COR-L47 (cell line): ENCODE data around the gene SELENOP.
"Not testable (repeated sequence)": the region's sequence is repeated elsewhere in the genome, so short reads cannot be mapped to it uniquely, and the experiment has no call there.

ENCODE experiments used
- DNase-seq: peaks from one replicate; lab custom pipeline; 2025; lab: John Stamatoyannopoulos, UW

The SELENOP gene

DNA sequence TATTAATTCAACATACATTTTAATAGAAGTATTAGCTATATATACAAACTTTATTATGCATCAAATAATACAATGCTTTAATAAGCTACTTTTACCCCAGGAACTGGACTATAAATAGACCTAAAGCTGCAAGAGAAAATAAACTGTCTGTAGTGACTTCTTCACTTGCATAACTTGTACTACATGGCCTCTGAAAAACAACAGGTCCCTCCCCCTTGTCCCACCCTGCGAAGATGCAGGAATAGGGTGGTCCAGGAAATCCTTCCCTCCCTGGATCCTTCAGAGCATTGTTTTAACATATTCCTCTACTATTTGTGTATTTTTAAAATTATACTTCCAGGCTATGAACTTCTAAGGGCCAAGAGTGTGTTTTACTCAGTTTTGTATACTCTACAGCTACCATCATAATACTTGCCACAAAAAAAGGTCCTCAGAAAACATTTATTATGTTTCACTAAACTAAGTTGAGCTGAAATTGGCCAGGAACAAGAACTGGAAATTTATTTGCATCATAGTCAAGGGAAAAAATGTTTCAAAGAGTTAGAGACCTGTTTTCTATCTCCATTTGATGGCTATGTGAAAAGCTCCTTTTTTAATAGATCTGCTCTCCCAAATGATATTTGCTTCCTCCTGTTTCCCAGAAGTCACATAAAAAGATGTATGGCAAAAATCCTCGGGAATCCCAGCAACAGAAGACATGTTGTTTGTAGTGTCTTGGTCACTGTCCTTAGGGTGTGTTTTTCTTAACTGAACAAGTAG is 15.2 kb upstream of the SELENOP start:
- DNase-seq, result no peak

DNA sequence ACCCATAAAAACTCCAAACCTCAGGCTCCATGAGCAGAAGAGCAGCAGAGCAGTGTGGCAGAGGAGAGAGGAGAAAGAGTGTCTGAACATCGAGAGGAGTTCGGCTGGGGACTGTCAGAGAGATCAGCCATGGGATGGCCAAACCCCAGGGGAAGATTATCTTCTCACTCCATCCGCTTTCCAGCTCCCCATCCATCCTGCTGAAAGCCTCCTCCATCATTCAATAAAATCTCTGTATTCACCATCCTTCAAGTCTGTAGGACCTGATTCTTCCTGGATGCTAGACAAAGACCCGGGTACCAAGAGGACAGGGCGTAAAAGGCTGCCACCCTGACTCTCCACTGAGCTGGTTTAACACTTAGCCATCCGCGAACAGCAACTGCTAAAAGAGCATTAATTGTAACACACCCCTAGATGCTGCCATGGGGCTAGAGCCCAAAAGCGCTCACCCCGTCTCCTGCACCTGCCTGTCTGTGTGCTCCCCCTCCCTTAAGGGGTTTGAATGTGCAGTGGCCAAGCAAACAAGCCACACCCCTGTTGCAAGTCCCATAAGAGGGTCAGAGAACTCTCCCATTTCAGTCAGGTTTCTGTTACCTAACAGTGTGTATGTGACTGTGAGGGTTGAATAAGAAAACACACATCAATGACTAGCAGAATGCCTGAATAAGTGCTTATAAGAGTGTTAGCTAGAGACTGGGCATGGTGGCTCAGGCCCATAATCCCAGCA is 13.9 kb upstream of the SELENOP start:
- DNase-seq, result no peak

DNA sequence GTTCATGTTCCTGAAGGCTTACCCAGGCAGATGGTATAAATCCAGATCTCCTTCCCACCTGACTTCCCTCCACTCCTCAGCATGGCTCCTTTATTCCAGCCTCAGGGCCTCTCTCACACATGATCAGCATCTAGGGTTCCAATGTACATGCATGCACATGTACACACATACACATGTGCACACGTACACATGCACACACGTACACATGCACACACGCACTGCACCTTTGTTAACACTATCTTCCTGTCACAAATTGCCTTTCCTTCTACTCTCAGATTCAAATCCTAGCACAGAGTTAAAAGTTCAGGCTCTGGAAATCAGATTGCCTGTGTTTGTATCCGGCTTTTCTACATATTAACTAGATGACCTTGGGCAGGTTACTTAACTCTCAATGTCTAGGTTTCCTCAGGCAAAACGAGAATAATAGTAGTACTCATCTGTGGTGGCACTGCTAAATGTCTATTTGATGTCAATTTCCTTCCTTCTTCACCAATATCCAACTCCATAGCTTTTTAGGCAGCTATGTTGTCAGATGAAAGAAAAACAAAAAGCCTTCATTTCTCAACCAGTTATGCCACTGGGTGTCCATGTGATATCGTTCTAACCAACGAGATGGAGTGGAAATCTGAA is 12.8 kb upstream of the SELENOP start:
- no peak for DNase-seq

DNA sequence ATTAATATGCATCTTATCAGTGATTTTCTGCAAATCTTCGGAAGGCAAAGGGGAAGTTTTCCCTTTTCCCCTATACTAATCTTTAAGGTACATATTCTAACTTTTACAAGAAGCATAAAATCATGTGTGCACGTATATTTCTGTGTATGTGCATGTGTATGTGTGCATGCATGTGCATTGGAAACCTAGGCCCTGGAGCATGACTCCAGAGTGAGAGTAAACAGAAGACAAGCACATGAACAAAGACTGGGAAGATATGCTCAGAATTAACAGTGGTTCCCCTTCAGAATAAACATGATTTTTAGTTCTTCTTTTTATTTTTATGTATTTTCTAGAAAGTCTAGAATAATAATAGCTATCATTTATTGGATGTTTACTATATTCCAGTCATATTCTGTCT is 10.9 kb upstream of the SELENOP start:
- no peak for DNase-seq

DNA sequence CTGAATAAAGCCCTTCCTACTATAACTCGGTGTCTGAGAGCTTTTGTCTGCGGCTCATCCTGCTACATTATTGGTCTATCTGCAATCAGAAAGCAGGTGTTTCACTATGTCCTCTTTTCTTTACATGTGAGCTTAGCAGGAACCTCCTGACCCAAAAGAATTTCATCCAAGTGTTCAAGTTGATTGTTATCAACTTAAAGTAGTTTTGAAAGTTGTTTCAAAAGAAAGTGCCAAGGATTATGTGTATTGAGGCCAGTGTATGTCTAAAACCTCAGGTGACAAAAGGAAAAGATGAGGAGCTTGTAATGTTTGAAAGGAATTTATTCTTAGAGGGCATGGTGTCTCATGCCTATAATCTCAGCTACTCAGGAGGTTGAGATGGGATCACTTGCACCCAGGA is 8.1 kb upstream of the SELENOP start:
- no peak for DNase-seq

DNA sequence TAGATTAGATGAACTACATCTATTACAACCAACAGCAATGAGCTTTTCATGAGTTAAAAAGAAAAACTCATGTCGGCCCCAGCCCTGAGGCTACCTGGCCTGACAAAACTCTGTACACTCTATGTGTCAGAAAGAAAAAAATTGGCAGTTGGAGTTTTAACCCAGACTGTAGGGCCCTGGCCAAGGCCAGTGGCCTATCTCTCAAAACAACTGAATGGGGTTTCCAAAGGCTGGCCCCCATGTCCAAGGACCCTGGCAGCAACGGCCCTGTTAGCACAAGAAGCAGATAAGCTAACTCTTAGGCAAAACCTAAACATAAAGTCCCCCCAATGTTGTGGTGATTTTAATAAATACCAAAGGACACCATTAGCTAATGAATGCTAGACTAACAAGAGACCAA is 4.9 kb upstream of the SELENOP start:
- not testable (repeated sequence) for DNase-seq

DNA sequence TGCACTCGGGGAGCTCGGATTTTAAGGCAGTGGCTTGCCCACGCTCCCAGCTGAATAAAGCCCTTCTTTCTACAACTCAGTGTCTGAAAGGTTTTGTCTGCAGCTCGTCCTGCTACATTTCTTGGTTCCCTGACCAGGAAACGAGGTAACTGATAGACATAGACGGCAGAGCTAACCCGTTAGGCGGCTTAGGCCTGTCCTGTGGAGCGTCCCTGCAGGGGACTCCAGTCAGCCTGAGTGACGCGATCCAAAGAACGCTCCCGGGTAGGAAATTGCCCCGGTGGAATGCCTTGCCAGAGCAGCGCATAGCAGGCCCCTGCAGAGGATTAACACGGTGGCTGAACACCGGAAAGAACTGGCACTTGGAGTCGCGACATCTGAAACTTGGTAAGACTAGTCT is 1.8 kb upstream of the SELENOP start:
- DNase-seq, result no peak

DNA sequence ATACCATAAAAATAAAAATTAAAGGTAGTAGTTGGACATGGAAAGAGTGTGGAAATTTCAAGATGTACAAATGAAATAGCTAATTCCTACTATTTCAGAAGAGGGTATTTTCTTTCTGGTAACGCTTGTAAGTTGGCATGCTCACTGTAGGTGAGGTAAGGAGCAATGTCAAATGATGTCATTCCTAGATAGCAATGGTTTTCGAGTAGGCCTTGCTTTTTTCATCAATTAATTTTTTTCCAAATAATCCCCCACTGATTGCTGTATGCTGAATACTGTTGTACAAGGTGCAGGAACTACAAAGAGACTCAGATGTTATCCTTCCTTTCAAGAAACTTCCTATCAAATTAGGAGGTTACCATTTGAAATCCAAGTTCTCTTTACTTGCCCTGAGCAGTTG is 928 bp upstream of the SELENOP start:
- DNase-seq, result no peak

DNA sequence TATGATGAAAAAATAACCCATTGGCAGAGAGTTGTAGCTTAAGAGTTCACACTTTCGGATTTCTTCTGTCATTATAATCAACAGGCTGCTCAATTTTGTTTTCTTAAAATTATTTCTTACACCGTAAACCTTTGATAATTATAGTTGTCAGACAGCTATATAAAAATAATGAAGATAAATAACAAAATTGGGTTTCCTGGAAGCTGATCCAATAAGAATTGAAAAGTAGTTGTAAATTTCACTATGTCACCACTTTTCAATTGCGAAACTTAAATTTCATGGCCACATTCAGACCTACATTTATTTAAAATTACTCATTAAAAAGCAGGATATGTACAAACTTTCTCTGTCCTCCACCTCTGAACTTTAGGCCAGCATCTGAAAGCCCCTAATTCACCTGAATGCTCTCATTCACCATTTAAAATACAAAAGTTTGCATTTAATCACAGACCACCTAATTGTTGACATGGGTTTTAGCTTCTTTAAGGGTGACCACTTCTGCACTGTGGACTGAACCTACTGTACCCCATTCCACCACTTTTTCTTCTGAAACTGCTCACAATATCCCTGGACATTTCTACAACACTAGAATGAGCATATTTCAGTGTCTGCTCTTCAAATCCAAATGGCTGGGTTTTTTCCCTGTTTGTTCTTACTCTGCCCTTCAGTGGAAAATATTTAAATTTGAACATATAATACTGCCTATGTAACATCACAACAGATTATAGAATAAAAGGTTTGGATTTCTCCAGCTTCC is 680 bp downstream of the SELENOP start:
- DNase-seq, result no peak

DNA sequence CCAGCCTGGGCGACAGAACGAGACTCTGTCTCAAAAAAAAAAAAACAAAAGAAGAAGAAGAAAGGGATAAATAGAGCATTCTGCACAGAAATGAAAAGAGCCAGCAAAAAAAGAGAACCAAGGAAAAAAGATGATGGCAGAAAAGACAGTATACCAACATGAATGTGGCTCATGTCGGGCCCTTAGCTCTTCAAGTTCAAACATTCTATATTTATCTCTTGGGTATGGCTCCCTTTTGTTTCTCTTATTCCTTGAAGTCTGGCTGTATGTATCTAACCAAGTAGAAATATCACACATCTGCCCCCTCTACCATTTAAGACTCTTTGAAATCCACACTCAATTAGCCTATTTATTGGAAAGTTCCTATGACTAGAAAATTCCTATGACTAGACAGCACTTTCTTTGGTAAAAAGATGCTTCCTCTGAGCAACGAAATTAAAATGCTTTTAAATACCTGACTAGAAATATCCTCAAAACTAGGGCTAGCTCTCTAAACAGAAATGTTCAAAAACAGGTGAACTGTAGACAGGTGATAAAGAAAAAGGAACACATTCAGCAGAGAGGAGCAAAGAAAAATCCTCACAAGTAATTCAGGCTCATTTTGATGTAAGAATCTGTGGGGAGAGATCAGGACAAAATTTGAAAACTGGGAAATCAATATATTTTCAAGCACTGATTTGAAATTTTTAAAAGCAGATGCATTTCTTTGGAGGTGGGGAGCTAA is 2.6 kb downstream of the SELENOP start:
- DNase-seq, result no peak

DNA sequence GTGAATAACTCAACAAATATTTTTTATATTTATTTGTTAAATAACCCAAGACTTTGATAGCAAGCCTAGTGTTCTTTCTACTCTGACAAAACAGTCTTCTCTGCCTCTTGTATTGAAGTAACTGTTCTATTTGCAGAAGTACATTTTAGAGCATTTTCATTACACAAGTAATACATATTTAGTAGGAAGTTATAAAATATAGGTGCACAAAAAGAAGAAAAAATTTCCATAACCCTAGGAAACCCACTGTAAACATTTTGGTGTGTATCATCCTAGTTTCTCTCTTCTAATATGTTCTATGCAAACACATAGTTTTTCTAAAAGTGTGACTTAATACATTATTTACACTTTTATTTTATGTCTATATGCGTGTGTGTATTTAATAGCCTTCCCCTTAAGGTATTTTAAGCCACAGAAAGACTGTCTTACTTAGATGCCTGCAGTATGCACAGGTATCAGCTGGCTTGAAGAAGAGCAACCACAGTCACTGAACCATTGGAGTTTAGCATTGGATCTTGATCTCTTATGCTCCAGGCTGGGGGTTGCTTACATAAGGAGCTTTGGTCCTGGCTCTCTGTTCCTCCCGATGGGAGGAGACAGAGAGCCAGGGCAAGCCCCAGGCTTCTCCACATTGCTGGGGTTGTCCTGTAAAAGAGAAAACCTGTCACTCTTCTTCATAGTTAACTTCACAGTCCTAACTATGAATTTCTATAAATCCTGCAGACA is 3.8 kb downstream of the SELENOP start:
- DNase-seq, result no peak

DNA sequence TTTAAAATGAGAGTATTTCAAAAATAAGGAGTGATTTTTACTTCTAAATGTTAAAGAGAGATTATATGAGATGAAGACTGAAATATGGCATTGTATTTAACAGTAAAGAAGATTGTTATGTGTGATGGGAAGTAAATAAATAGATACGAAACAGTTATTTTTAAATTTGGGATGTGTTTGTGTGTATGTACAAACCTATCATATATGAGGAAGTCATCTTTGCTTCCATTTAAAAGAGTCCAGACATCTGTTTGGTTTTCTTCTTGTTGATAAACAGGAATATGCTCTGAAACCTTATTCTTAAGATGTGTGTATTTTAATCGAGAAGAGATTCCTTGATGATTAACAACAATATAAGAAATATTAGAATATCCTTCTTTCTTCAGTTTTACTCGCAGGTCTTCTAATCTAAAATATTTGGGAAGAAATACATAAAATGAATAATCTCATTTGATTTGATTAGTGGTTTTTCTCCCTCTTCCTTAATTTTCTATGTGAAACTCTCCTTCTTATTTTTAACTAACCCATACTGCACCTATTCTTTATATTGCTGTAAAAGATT is 4.9 kb downstream of the SELENOP start:
- no peak for DNase-seq

DNA sequence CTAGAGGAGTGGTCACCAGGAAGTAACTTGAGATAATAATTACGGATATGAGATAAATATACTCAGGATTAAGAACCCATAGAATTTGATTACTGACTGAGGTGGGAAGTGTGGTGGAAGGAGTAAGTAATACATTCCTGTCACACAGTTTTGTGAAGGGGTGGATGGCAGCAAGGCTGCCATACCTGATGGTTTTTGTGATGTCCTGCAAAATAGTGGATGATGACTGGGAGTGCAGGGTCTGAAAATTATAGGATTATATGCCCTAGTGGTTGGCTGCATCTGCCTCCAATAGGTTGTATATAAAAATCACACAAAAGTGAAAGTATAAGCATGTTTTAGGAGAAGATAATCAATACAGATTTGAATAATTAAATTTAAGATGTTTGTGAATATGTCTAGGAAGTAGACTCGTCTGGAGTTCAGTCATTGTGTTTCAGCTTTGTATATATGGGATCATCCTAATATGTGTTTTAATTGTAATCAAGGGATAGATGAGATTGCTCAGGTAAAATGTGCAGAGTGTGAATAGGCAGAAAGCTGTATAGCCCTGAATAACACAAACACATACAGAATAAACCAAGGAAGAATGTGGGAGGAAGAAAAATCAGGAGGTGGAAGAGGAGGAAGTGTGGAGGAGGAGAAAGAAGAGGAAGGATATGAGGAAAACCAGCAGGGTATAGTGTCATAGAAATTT is 5.5 kb downstream of the SELENOP start:
- DNase-seq, result no peak

DNA sequence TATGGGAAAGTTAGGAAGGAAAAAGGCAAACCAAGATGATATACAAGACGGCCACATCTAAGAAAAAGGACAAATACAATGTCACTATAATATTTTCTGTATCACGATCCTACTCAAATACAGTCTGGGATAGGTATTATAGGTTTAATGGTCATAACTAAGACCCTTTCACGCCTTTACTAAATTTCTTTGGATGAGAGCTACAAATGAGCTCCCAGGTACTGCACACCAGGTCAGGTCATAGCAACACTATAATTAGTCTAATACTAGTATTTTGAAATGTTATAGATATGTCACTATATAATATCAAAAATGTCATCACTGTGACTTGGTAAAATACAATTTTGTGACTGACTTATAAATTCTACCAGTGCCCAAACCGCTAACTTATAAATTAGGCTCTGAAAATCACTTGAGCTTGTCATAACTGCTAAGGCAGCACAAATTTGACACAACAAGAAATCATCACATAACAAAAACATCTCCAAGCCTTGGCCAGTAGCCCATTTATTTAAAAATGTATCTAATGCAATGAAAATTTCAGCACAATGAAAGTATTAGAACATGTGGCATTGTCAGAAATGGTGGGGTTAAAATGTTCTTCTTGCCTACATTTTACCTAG is 6.9 kb downstream of the SELENOP start:
- no peak for DNase-seq

DNA sequence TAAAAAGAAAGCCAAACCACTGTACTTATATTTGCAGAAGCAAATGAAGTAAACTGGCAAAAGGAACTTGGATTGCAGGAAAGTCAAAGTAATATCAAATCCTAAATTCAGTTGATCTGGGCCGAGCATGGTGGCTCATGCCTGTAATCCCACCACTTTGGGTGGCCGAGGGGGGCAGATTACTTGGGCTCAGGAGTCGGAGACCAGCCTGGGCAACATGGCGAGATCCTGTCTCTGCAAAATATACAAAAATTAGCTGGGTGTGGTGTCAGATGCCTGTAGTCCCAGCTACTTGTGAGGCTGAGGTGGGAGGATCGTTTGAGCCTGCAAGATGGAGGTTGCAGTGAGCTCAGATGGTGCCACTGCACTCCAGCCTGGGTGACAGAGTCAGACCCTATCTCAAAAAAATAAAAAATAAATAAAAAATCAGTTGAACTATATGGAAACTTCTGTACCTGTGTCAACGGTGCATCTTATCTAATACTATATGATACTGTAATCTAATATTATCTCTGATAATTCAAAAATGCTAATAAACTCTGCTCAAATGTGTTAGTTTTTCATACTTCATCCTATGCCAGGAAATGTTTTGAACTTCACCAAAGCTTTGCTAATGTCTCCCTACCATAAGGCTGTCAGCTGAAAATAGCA is 10.1 kb downstream of the SELENOP start:
- DNase-seq, result no peak

DNA sequence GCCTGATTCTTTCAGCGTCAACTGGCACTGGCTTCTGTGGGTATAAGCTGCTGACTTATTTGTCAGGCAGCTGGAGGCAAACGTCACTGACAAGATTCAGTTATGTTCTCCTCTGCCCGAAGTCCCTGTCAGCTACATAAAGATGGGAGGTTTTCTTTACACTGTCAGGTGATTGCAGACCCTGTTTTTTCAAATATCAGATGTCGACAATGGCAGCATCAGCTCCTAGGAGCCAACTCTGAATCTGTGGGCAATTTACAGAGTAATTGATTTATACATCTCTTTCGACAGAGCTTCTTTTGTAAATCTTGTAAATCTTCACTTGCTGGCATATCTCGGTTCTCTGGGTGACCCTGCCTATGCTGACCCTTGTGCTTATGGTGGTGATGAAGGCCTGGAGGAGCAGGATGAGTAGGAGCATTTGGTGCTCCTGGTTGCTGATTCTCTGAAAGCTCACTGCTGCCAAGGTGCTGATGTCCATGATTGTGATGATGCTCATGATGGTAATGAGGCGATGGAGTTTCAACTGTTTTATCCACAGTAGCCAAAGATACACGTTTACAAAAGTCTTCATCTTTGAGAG is 10.9 kb downstream of the SELENOP start:
- no peak for DNase-seq

DNA sequence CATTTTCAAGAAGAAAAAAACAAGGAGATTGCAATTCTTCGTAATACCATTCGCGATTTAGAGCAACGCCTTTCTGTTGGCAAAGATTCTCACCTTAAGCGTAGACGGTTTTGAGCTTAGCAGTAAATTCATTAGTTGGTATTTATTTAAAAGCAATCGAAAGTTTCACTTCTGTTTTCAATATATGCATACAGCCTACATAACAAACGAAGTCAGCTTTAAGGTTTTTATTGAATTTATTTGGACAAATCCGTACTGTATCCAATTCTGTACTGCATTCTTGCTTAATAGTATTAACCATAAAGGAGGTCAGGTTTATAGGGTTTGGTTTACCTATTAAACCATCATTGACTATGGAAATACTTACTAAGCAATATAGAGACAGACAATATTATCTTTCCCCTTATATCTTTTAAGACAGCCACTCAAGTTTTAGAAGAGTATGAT is 12.0 kb downstream of the SELENOP start:
- DNase-seq, result no peak

DNA sequence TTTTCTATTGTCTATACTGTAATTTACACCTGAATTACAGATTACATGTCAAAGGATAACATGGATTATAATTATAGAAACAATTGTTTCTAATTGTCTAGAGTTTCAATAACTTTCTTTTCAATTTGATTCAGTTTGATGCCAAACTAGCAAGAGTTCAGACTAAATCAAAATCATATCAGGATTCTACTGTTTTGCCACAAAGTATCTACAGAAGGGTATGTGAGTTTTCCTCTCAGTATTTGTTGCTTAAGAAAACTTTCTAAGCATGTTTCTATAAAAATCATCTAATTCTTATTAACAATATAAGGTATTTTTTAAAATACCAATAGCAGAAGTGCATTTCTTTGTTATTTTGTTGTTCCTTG is 12.5 kb downstream of the SELENOP start:
- DNase-seq, result no peak
